GM12878 (cell line): ENCODE results near the gene ANKRD17. TPM values are rescaled to one million over a fixed set of nuclear protein-coding genes. Genes with fewer than 3 reads are reported as not detected.

Experiments
- ATAC-seq: fragments of 200-7000 bp; cut with Tn5 transposase; 3 replicates; pipeline ENCODE4 v1.9.1; 2020; ENCODE audit warnings: mild to moderate bottlenecking, moderate library complexity
- BruUV-seq: library from RNA; stranded (reverse); fragments of 400-500 nt; replicated peaks from 2 replicates; lab custom pipeline; 2021; lab: Mats Ljungman, UMichigan
- CTCF ChIA-PET: fragments of 300-600 bp; sonication (Branson Sonifier 250); formaldehyde crosslinking; extraction: SDS; loops from one replicate; lab custom pipeline; 2021; ENCODE audit warnings: inconsistent platforms; lab: Yijun Ruan, JAX
- POLR2A ChIA-PET: fragments of 350-600 bp; formaldehyde crosslinking; extraction: SDS; loops from one replicate; lab custom pipeline; 2021; ENCODE audit warnings: inconsistent platforms; lab: Charles Lee
- RAD21 ChIA-PET: fragments of 300-600 bp; sonication (Branson Sonifier 250); formaldehyde crosslinking; loops from one replicate; lab custom pipeline; 2023; ENCODE audit warnings: antibody characterized with exemption; ENCODE audit not compliant: unreplicated experiment; lab: Charles Lee
- SMC1A ChIA-PET: fragments of 300-600 bp; sonication (Branson Sonifier 250); formaldehyde crosslinking; loops from one replicate; lab custom pipeline; 2023; ENCODE audit not compliant: unreplicated experiment, uncharacterized antibody; lab: Charles Lee
- DNase-seq: peaks from one replicate; pipeline ENCODE4 v3.0.0-alpha.2; 2011; ENCODE audit warnings: low read depth, low spot score
- FAIRE-seq: peaks from 3 replicates; lab custom pipeline; 2011; peaks lifted over from hg19 to GRCh38; lab: Jason Lieb, UNC
- H2AFZ ChIP-seq: 2 replicates; pipeline ENCODE4 v1.6.0; 2011; ENCODE audit warnings: low read depth, low read length, control low read depth; ENCODE audit not compliant: control insufficient read depth
- H3K27ac ChIP-seq: 2 replicates; pipeline ENCODE4 v1.5.1; 2011; ENCODE audit warnings: control low read depth; ENCODE audit not compliant: control insufficient read depth, insufficient read depth
- H3K27me3 ChIP-seq, 2 experiments: replicated peaks in 1 of 2; 2 replicates each; pipeline versions ENCODE4 v1.6.0 to v1.6.1; 2011; ENCODE audit warnings: low read length in 1 of 2; ENCODE audit not compliant: control insufficient read depth in 2 of 2, insufficient read depth in 2 of 2
- H3K36me3 ChIP-seq, 2 experiments: 2 replicates each; pipeline ENCODE4 v1.5.1; 2011; ENCODE audit warnings: low read length in 1 of 2; ENCODE audit not compliant: control insufficient read depth in 2 of 2, insufficient read depth in 2 of 2
- H3K4me1 ChIP-seq: 2 replicates; pipeline ENCODE4 v1.6.1; 2011; ENCODE audit warnings: mild to moderate bottlenecking, low read length, moderate library complexity, mixed read lengths; ENCODE audit not compliant: control insufficient read depth, insufficient read depth
- H3K4me2 ChIP-seq: 2 replicates; pipeline ENCODE4 v1.6.0; 2011; ENCODE audit warnings: control low read depth; ENCODE audit not compliant: control insufficient read depth, insufficient read depth
- H3K4me3 ChIP-seq: fragments of 200-600 bp; sonication (generic); 2 replicates; pipeline ENCODE4 v1.5.1; 2016
- H3K79me2 ChIP-seq: 2 replicates; pipeline ENCODE4 v1.6.0; 2011; ENCODE audit warnings: low read length; ENCODE audit not compliant: control insufficient read depth, insufficient read depth
- H3K9ac ChIP-seq: 2 replicates; pipeline ENCODE4 v1.8.0; 2011; ENCODE audit warnings: low read length, control low read depth, mixed read lengths; ENCODE audit not compliant: control insufficient read depth, insufficient read depth
- H3K9me3 ChIP-seq: replicated peaks from 3 replicates; pipeline ENCODE4 v1.5.1; 2011; ENCODE audit warnings: mild to moderate bottlenecking, low read length; ENCODE audit not compliant: control insufficient read depth, insufficient read depth
- H4K20me1 ChIP-seq: 2 replicates; pipeline ENCODE4 v1.6.0; 2011; ENCODE audit not compliant: control insufficient read depth, insufficient read depth
- BACH1 ChIP-seq: fragments of 450-650 bp; IDR thresholded peaks from 2 replicates; pipeline ENCODE4 v1.6.1; 2017; ENCODE audit warnings: mild to moderate bottlenecking, borderline replicate concordance
- BCL11A ChIP-seq: IDR thresholded peaks from 2 replicates; pipeline ENCODE4 v1.6.1; 2011; ENCODE audit warnings: low read depth, low read length
- EP300 ChIP-seq, 2 experiments: fragments of 150-350 bp in 1 of 2; IDR thresholded peaks; 2 replicates each; pipeline ENCODE4 v1.6.1; 2011 to 2012; ENCODE audit warnings: low read depth in 2 of 2, low read length in 2 of 2, borderline replicate concordance in 1 of 2, improper control_type of control experiment in 1 of 2, inconsistent platforms in 1 of 2; ENCODE audit not compliant: control insufficient read depth in 1 of 2
- MYB ChIP-seq: fragments of 150-350 bp; IDR thresholded peaks from 2 replicates; pipeline ENCODE4 v1.6.1; 2014; ENCODE audit warnings: mild to moderate bottlenecking, low read depth, low read length, borderline replicate concordance
- MYC ChIP-seq: IDR thresholded peaks from 2 replicates; pipeline ENCODE4 v1.6.1; 2011; ENCODE audit warnings: mild to moderate bottlenecking, low read length, moderate library complexity, inconsistent platforms; ENCODE audit not compliant: insufficient read depth, insufficient replicate concordance, insufficient read length, severe bottlenecking
- POLR2A ChIP-seq: IDR thresholded peaks from 2 replicates; pipeline ENCODE4 v1.6.1; 2011; ENCODE audit warnings: low read depth, mild to moderate bottlenecking, low read length
- SREBF1 ChIP-seq: IDR thresholded peaks from 2 replicates; pipeline ENCODE4 v1.6.1; 2012; ENCODE audit warnings: mild to moderate bottlenecking, low read length
- SUPT20H ChIP-seq: IDR thresholded peaks from 2 replicates; pipeline ENCODE4 v1.6.1; 2011; ENCODE audit warnings: low read depth, mild to moderate bottlenecking, low read length, moderate library complexity, borderline replicate concordance; ENCODE audit not compliant: control insufficient read depth
- SUZ12 ChIP-seq: fragments of 200-600 bp; sonication (generic); IDR thresholded peaks from one replicate; pipeline ENCODE4 v1.6.1; 2018; ENCODE audit warnings: antibody characterized with exemption, mild to moderate bottlenecking; ENCODE audit not compliant: unreplicated experiment
- ZNF24 ChIP-seq: fragments of 450-650 bp; IDR thresholded peaks from 2 replicates; pipeline ENCODE4 v1.6.1; 2017; ENCODE audit warnings: antibody characterized with exemption, mild to moderate bottlenecking
- WGBS: methylation state at CpG from one replicate; pipeline ENCODE4 v1.1.6; 2016; ENCODE audit warnings: low lambda C conversion rate; ENCODE audit not compliant: insufficient replicate concordance, insufficient coverage; ENCODE audit errors: missing lambda C conversion rate; 5-methylcytosine and 5-hydroxymethylcytosine counted together
- in situ Hi-C: fragments of 300-500 bp; cut with MboI; formaldehyde crosslinking; loops from 9 replicates; pipeline ENCODE4 v1.14.3; 2018; ENCODE audit warnings: mixed read lengths
- intact Hi-C: fragments of 100-400 bp; cut with micrococcal nuclease; formaldehyde crosslinking; loops from one replicate; pipeline ENCODE4 v1.14.2; 2022; ENCODE audit not compliant: unreplicated experiment
- polyA plus RNA-seq, 11 experiments: library from polyadenylated mRNA; depleted of rRNA in 4 of 11; unstranded in 6 of 11; stranded (reverse) in 5 of 11; fragments of >200 nt; fragmentation: Nextera tagmentation in 4 of 11; fragmentation: Illumina TruSeq in 1 of 11; extraction: Ambion mirVana in 4 of 11; extraction: Trizol in 1 of 11; gene quantifications; 1 replicate in 1 of 11; 2 replicates in 10 of 11; pipeline versions ENCODE4 v1.2.1 to v1.2.3, GENCODE V29; 2011 to 2016; ENCODE audit warnings: inconsistent platforms in 2 of 11, missing spikeins in 2 of 11, low read depth in 1 of 11
- total RNA-seq, 4 experiments: library from RNA; depleted of rRNA in 3 of 4; stranded (reverse); fragments of >200 nt in 3 of 4; fragmentation: Illumina TruSeq in 1 of 4; extraction: Trizol in 1 of 4; gene quantifications; 2 replicates each; pipeline versions ENCODE4 v1.2.1 to v1.2.3, GENCODE V29; 2013 to 2021
- TF ChIP-seq, protein P1 (sequence below): fragments of 450-650 bp; IDR thresholded peaks from 2 replicates; pipeline ENCODE4 v1.6.1; 2017; ENCODE audit warnings: borderline replicate concordance
- TF ChIP-seq, protein P2 (sequence below): IDR thresholded peaks from 2 replicates; pipeline ENCODE4 v1.6.1; 2012; ENCODE audit warnings: low read depth, low read length, improper control_type of control experiment

ANKRD17 gene
- total and polyA plus RNA-seq, 10 of the 15 experiments (the other 5 are each of a cell fraction or from before 2014, with no cell fraction given) = 11.7 to 46.5 (median 32.6) TPM

DNA sequence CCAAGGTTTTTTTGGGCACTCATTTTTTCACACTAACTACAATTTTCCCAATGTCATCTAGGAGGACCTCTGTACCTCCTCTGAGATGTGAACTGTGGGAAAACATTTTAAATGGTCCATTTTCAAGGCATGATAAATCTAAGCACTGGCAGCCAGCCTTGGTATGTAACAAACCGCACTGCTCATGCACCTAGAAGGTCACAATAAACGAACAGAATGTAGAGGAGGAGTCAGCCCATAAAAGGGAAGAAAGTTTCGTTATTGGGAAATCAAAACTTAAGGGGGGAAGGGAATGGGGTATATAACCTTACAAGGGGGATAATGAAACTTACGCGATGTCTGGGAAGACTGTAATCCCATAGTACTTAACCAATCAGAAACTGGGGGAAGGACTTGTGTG is 205.5 kb downstream of the ANKRD17 start:
- H4K20me1 ChIP-seq = no peaks in the 10 kb centered on the region
- ChIA-PET RAD21 (no interaction called here), CTCF (no interaction called here), SMC1A (no interaction called here), POLR2A (no interaction called here)
- TF ChIP-seq MYC = no peak
- TF ChIP-seq, protein P1, sequence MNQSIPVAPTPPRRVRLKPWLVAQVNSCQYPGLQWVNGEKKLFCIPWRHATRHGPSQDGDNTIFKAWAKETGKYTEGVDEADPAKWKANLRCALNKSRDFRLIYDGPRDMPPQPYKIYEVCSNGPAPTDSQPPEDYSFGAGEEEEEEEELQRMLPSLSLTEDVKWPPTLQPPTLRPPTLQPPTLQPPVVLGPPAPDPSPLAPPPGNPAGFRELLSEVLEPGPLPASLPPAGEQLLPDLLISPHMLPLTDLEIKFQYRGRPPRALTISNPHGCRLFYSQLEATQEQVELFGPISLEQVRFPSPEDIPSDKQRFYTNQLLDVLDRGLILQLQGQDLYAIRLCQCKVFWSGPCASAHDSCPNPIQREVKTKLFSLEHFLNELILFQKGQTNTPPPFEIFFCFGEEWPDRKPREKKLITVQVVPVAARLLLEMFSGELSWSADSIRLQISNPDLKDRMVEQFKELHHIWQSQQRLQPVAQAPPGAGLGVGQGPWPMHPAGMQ = no peak
- no peak for TF ChIP-seq ZNF24
- no peak for TF ChIP-seq EP300 (IDR thresholded peaks at IDR 0.05; ENCODE audit: borderline replicate concordance in 1 of 2, control insufficient read depth in 1 of 2, low read depth in 2 of 2, low read length in 2 of 2)
- no peak for TF ChIP-seq SREBF1
- TF ChIP-seq BACH1 = no peak
- TF ChIP-seq, protein P2, sequence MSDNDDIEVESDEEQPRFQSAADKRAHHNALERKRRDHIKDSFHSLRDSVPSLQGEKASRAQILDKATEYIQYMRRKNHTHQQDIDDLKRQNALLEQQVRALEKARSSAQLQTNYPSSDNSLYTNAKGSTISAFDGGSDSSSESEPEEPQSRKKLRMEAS = no peak
- no peak for TF ChIP-seq POLR2A
- no peak for TF ChIP-seq BCL11A
- TF ChIP-seq SUZ12 = no peak
- no peak for TF ChIP-seq MYB
- TF ChIP-seq SUPT20H = no peak
- no TSS peak for BruUV-seq
- FAIRE-seq (no peak), DNase-seq (no peak), ATAC-seq (no peak)
- no peaks in the 10 kb centered on the region for H3K9me3 ChIP-seq
- no peak overlapping the region for H3K4me3 ChIP-seq
- 98% methylated on average over 5 of the region's 5 CpGs for WGBS
- no peaks in the 10 kb centered on the region for H3K79me2 ChIP-seq
- in situ Hi-C loops = loop anchor here (25.0 kb wide), 1 partner anchor 1109 kb away; the partner anchor contains the start of gene MTHFD2L
- H3K27ac ChIP-seq = no peak overlapping the region
- no peak overlapping the region for H3K4me2 ChIP-seq
- no peak overlapping the region for H2AFZ ChIP-seq
- H3K9ac ChIP-seq = no peak overlapping the region
- intact Hi-C loops = no loop called here
- peaks cover 0 to 13% of the 10 kb centered on the region in 2 experiments; a peak in 2 of 4 replicates for H3K36me3 ChIP-seq
- no peaks in the 10 kb centered on the region for H3K27me3 ChIP-seq
- H3K4me1 ChIP-seq = peaks cover 8% of the 10 kb centered on the region; the same call in 1 of the 2 replicates
